AG04450 (cell line): ENCODE measurements around the gene NUP188. TPM values are rescaled to one million over a fixed set of nuclear protein-coding genes. Genes with fewer than 3 reads are reported as not detected.

Experiments
- CTCF ChIA-PET: fragments of 300-600, 350-600 bp; formaldehyde crosslinking; extraction: SDS; loops from one replicate; lab custom pipeline; 2022; ENCODE audit warnings: antibody characterized with exemption, inconsistent platforms; lab: Charles Lee
- POLR2A ChIA-PET: fragments of 350-600 bp; formaldehyde crosslinking; extraction: SDS; loops from one replicate; lab custom pipeline; 2021; ENCODE audit warnings: antibody characterized with exemption, inconsistent platforms; lab: Yijun Ruan, JAX
- DNase-seq: peaks from one replicate; pipeline ENCODE4 v3.0.0-alpha.2; 2011; ENCODE audit warnings: low read depth, low spot score
- H3K27ac ChIP-seq: one replicate; pipeline ENCODE4 v1.5.1; 2012; ENCODE audit warnings: low read depth, low read length, control low read depth
- H3K27me3 ChIP-seq: one replicate; pipeline ENCODE4 v1.6.0; 2012; ENCODE audit warnings: low read length; ENCODE audit not compliant: control insufficient read depth, insufficient read depth
- H3K4me3 ChIP-seq: 2 replicates; pipeline ENCODE4 v1.5.1; 2011; ENCODE audit warnings: mild to moderate bottlenecking, low read depth, low read length, control low read depth
- H3K9me3 ChIP-seq: 2 replicates; pipeline ENCODE4 v1.5.1; 2012; ENCODE audit warnings: low read length; ENCODE audit not compliant: control insufficient read depth, insufficient read depth
- CTCF ChIP-seq: IDR thresholded peaks from 2 replicates; pipeline ENCODE4 v1.5.1; 2011; ENCODE audit warnings: low read depth, low read length, control low read depth, inconsistent platforms
- polyA plus RNA-seq: library from polyadenylated mRNA; depleted of rRNA; stranded (reverse); fragments of >200 nt; gene quantifications from 2 replicates; pipeline ENCODE4 v1.2.3, GENCODE V29; 2011

NUP188 gene
- polyA plus RNA-seq, 1 experiment, result 46.3 TPM

- Histone ChIP-seq H3K27me3 (no peaks in the 10 kb centered on the region), H3K27ac (peak overlapping the region; percentile 52), H3K4me3 (peak overlapping the region; percentile 56), H3K9me3 (no peaks in the 10 kb centered on the region)
- ChIA-PET POLR2A (interaction anchor here (0.6 to 0.8 kb wide), 5 partner anchors 15 to 159 kb away, joined by 3 to 6 read pairs (median 5); partner anchors contain the start of gene DOLPP1), CTCF (interaction anchor here (0.8 to 4.3 kb wide), 3 partner anchors 59 to 106 kb away, joined by 3 to 14 read pairs (median 5); partner anchors contain the start of genes ENDOG and SH3GLB2)
- TF ChIP-seq CTCF, result peak; percentile 7; the same call in 1 of the 2 replicates
- DNase-seq, result no peak
Observed at GRCh38 chr9:128921881-128922763, 25.4 kb upstream of the NUP188 start.

DNA sequence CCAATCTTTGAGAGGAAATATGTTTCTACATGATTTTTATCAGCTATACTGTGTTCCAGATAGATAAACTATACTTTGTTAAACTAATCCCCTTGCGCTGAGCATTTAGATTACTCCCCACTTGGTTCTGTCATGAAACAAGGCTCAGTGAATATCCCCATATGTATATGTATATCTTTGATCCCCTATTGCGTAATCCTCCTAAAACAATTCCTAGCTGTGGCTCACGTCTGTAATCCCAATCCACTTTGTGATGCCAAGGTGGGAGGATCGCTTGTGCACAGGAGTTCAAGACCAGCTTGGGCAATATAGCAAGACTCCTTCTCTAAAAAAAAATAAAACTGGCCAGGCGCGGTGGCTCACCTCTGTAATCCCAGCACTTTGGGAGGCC, 24.0 kb upstream of the NUP188 start:
- ChIA-PET CTCF (interaction anchor here (0.7 to 4.3 kb wide), 3 partner anchors 41 to 105 kb away, joined by 3 to 14 read pairs (median 4); partner anchors contain the start of gene ENDOG), POLR2A (interaction anchor here (0.7 kb wide), 1 partner anchor 115 kb away, joined by 4 read pairs; no protein-coding TSS in a partner anchor)
- no peak overlapping the region for H3K27ac ChIP-seq
- H3K4me3 ChIP-seq, result no peak overlapping the region
- DNase-seq, result no peak
- TF ChIP-seq CTCF, result no peak
- no peaks in the 10 kb centered on the region for H3K27me3 ChIP-seq
- H3K9me3 ChIP-seq, result no peaks in the 10 kb centered on the region

DNA sequence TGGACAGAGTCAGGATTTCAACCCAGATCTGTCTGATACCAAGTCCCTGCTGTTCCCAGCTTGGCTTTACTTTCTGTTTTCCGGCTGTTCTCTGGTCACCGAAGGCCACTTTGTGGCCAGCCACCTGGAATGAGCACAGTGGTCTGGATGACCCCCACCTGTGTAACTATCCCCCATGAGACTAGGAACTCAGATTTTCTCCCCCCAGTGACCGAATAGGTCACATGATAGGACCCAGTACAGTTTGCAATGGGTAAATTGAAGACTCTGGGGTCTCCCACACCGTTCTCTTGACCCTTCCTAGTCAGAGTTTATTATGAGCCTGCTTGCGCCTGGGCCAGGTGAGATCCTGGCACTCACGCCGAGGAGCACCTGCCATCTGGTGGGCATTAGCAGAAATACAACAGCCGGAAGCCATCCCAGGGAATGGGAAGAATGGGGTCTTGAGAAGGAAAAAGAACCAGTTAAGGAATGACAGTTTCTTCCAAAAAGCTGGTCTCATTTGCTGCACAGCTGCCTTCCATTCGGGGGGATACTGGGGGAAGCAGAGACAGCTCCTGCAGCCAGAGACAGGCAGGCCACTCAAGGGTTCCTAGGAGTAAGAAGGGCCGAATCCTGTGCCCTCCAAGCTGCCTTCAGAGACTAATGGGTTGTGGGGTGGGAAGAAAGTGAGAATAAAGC, 19.6 kb upstream of the NUP188 start:
- ChIA-PET POLR2A (no interaction called here), CTCF (interaction anchor here (0.6 to 4.7 kb wide), 34 partner anchors 9 to 289 kb away, joined by 3 to 95 read pairs (median 4); partner anchors contain the start of genes ENDOG, KYAT1, LRRC8A and SH3GLB2)
- no peak for DNase-seq
- no peaks in the 10 kb centered on the region for H3K27me3 ChIP-seq
- H3K27ac ChIP-seq, result peak overlapping the region; percentile 31
- H3K4me3 ChIP-seq, result no peak overlapping the region
- H3K9me3 ChIP-seq, result no peaks in the 10 kb centered on the region
- TF ChIP-seq CTCF, result peak; percentile 89

DNA sequence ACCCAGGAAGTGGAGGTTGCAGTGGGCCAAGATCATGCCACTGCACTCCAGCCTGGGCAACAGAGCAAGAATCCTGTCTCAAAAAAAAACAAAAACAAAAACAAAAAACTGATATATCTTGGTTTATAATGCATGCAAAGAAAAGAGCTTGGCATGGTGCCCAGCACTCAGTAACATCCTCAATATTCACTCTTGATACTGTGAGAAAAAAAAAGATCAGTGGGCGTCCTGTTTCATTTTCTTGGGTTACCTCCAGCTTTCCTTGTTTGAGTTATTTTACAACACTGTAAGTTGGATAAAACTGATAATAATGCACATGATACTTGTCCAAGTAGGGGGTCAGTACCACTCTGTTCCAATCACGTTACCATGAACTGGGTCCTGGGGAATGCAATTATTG, 18.9 kb upstream of the NUP188 start:
- no peaks in the 10 kb centered on the region for H3K9me3 ChIP-seq
- POLR2A ChIA-PET, result no interaction called here
- DNase-seq, result no peak
- TF ChIP-seq CTCF, result no peak
- no peak overlapping the region for H3K4me3 ChIP-seq
- CTCF ChIA-PET, result interaction anchor here (0.6 to 4.7 kb wide), 31 partner anchors 8 to 290 kb away, joined by 3 to 95 read pairs (median 4); partner anchors contain the start of genes ENDOG, KYAT1, LRRC8A and SH3GLB2
- no peaks in the 10 kb centered on the region for H3K27me3 ChIP-seq
- no peak overlapping the region for H3K27ac ChIP-seq
